NCI-H1694 treated with DMSO at 0.1 percent for 48 hours (cell line): ENCODE measurements around the gene WDR36.

Source experiments
- DNase-seq: peaks from one replicate; lab custom pipeline; 2025; lab: John Stamatoyannopoulos, UW

The WDR36 gene

GRCh38 chr5:111092062-111092853 is at the start of gene WDR36:
WDR36 (plus strand) TSS chr5:111092348; CDS start chr5:111092457, 109 bp downstream.
- peak; percentile 86 for DNase-seq

- DNase-seq: no peak
Observed at GRCh38 chr5:111043712-111044506, 48.2 kb upstream of the WDR36 start.

- DNase-seq: no peak
Observed at GRCh38 chr5:111058064-111058463, 34.1 kb upstream of the WDR36 start.

DNA sequence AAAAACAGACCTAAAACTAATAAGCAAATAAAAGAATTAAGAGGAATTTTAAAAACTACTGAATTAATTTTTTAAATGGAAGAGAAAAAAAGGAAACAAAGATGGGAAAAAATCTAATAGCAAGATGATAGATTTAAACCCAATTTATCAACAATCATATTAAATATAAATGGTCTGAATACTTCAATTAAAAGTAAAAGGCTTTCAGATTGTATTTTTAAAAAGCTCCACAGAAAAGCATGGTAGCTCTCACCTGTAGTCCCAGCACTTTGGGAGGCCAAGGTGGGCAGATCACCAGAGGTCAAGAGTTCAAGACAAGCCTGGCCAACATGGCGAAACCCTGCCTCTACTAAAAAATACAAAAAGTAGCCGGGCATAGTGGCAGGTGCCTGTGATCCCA is 32.0 kb upstream of the WDR36 start:
- no peak for DNase-seq

DNA sequence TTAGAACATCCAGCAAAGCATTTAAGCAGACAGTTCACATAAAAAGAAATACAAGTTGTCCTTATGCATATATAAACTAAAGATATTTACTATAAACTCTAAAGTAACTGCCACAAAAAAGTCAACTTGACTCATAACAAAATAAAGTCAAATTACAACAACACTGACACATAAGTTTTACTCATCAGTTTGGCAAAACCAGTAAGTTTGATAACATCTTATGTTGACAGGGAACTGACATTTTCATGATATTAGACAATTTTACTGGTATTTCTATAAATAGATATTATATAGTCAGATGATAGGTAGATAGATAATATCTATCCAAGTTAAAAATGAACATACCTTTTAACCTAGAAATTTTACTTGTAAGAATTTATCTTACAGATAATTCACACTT is 30.5 kb upstream of the WDR36 start:
- no peak for DNase-seq

DNA sequence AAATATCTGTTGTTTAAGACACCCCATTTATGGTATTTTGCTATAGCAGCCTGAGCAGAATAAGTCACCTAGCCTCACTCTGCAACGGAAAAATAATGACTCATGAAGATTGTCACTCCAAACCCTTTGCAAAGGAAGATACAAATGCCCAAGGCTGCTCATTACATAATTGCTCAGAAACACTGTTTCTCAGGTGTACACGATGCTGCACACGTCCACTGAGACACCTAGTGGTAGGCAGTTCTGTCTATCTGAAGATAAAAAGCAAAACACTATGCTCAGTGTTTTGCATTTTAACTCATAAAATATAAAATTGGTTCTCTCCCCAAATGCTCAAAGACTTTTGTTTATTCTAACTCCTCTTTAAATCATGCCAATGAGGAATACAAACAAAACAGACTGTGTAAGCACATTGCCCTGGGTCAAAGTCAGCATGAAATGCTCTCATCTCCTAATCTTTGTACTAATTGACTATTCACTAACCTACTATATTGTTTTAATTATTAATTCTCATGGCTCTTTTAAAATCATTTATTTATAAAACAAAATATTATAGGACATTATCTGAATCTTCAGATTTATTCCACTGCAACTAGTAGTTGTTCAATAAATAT is 28.3 kb upstream of the WDR36 start:
- DNase-seq: no peak

DNA sequence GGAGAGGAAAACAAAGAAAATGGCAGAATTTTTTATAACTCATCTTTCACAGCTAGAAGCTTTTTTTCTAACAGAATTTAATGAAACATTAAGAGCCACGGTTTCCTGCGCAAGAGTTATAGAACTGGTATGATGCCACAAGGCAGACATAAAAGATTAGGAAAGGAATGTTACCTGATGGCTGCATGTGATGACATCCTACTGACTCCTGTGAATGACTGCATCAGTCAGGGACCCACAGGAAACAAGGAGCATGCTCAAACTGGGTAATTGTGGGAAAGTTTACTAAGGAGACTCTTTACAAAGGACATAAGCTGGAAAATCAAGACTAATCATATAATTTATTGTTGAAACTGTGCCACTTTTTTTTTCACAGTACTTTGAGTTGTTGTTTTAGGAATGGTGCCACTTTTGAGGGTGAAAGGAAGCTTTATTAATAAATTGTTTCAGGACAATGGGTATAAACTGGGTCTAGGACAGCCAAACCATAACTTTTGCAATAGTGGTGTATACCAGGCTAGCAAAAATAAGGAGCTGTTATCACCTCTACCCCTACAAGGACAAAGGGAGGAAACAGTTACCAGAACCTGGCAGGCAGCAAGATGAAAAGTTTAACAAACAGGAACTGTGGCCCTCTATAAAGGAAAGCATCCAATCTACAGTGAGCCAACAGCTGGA is 25.7 kb upstream of the WDR36 start:
- no peak for DNase-seq

- no peak for DNase-seq
Observed at GRCh38 chr5:111068213-111068612, 23.9 kb upstream of the WDR36 start.

- DNase-seq: no peak
Observed at GRCh38 chr5:111069839-111070238, 22.3 kb upstream of the WDR36 start.

DNA sequence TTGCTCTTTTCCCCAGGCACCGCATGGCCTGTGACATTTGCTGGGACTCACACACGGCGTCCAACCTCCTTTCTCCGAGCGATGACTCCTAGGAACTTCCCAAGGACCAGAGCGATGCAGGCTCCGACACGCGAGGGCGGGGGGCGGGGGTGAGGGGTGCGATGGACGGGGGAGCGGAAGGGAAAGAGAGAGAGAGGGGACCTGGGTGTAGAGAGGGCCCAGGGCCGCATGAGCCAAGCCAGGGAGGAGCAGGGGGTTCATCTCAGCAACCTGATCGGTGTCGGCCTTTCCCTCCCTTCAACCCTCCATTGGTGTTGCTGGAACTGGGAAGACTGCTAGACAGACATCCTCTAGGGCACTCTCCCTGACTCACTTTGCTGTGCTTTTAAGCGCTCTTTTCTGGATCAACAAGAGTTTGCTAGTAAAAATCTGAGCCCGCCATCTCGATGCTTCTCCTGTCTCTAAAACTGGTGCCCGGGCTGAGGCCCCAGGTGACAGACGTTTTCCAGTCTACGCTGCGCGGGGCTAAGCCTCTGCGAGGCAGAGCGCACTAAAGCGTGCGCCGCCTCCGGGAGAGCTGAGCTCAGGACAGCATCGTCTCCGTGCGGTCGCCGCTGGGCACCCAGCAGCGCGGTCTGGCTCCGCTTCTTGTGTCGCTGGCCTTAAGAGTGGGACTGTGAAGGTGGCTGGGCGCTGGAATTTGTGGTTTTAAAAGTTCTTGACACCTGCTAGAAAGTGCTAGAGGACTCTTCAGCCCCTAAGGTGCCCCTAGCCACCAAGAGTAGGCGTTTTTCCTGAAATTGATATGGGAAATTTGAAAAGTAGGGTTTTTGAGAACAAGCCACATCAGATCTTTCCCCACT is 21.6 kb upstream of the WDR36 start:
- DNase-seq: no peak

- no peak for DNase-seq
Observed at GRCh38 chr5:111071413-111071812, 20.7 kb upstream of the WDR36 start, which contains the start of gene TSLP. TSLP (plus strand) TSS chr5:111071713; CDS start chr5:111071891, 178 bp downstream.

DNA sequence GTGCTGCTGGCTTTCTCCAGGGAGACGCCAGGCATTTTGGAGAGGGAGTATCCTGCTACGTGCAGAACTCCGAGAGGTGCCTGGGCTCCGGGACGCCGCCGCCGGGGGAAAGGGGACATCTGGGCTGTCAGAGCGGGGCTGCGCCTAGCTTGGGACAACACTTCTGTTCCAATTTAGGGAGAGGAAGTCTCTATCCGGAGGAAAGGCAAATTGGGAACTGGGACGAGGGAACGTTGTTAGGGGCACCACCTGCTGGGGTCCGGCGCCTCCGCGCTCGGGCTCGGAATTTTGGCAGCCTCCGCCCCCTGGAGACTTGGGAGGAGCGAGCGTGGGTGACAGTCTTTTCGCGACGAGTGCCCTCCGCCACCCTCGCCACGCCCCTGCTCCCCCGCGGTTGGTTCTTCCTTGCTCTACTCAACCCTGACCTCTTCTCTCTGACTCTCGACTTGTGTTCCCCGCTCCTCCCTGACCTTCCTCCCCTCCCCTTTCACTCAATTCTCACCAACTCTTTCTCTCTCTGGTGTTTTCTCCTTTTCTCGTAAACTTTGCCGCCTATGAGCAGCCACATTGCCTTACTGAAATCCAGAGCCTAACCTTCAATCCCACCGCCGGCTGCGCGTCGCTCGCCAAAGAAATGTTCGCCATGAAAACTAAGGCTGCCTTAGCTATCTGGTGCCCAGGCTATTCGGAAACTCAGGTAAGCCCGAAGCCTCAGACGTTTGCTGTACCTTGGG is 19.0 kb upstream of the WDR36 start:
- DNase-seq: peak; percentile 41

- DNase-seq: no peak
Observed at GRCh38 chr5:111074244-111074643, 17.9 kb upstream of the WDR36 start.

DNA sequence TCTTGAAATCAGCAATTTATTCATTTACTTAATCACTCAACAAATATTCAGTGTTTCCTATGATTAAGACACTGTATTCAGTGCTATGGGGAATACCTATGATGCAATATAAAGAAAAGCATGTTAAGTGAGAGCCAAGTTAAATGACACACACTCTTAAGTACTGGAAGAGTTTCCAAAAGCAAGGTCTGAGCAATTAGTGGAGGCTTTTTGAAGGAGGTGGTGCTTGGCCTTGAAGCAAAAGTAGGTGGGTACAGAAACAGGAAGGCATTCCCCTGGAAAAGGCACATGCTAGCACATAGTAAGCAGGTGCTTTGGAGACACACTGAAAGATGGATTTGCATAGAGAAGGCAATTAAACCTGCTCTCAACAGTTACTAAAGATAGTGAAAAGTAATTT is 16.6 kb upstream of the WDR36 start:
- no peak for DNase-seq

GRCh38 chr5:111076091-111076490 is 16.1 kb upstream of the WDR36 start:
- DNase-seq: no peak

- no peak for DNase-seq
Observed at GRCh38 chr5:111077678-111078077, 14.5 kb upstream of the WDR36 start.

DNA sequence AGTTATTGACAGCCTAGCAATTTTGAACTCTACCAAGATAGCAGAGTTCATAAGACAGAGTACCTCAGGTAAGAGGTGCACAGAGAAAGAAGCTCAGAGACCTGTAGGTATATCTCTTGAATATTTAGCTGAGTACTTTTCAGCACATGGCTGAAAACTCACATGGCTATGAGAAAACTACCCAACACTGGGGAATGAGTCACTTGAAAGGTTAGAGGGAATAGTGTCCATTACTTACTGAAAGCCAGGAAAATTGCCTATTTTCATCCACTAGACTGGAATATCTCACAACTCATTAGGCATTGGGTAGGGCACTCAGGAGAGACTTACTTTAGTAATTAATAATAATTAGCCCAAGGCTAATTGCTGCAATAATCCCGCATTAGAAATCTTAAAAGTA is 12.3 kb upstream of the WDR36 start:
- no peak for DNase-seq

DNA sequence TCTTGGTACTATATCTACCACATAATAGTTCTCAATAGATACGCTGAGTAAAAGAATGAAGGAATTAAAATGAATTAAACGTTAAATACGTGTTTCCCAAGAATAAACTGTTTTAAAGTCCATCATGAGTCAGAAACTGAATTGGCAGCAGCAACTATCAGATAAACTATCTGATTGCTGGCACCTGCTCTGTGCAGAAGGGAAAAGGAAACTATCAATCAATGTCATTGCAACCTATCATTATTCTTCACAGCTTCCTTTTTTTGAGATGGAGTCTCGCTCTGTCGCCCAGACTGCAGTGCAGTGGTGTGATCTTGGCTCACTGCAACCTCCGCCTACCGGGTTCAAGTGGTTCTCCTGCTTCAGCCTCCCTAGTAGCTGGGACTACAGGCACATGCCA is 8.8 kb upstream of the WDR36 start:
- no peak for DNase-seq

- DNase-seq: no peak
Observed at GRCh38 chr5:111095982-111096381, 3.8 kb downstream of the WDR36 start.

DNA sequence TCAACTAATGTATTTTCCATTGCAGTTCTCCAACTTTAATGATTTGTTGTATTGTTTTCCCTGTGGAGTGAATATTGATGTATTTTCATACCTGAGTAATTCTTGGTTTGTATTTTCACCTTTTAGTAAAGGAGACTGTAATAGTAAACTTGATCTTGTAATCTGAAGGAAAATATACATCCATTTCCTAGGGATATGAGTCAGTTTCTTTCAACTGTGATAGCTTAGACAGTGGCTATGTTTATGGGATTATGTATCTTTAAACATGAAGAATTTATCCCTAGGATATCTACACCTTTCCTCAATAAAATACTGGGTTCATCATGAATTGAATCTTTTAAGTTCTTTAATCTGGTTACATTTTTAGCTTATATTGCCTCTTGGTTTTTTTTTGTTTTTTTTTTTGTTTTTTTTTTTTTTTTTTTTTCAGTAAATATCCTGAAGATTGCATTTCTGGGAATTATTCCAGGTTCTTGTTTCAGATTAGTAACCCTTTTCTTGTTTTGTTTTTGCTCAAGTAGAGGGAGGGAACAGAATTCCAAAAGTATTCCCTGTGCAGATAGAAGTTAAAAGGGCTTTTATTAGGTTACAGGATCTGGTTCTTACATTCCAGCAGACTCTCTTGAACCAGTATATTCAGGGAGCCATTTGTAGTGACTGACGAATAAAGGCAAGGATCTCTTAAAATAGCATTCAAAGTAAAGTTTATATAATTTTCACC is 7.1 kb downstream of the WDR36 start:
- no peak for DNase-seq
